Upper lobe of left lung (tissue), 4 donors: ENCODE data around the gene CNFN.

ENCODE experiments used
- CTCF ChIP-seq, 6 experiments: fragments of 450-650 bp in 4 of 6; fragments of 200-600 bp in 2 of 6; sonication (generic) in 2 of 6; IDR thresholded peaks; one replicate each; pipeline ENCODE4 v1.5.1; 2016 to 2019; ENCODE audit warnings: antibody characterized with exemption in 6 of 6
- EP300 ChIP-seq, 4 donors: sonication (generic); formaldehyde crosslinking; IDR thresholded peaks; one replicate each; pipeline ENCODE4 v1.5.1; 2017; ENCODE audit warnings: antibody characterized with exemption in 4 of 4, control low read depth in 2 of 4
- POLR2A ChIP-seq, 4 donors: fragments of 450-650 bp; IDR thresholded peaks; one replicate each; pipeline ENCODE4 v1.5.1; 2016 to 2017; ENCODE audit warnings: antibody characterized with exemption in 4 of 4, mild to moderate bottlenecking in 2 of 4

- TF ChIP-seq CTCF (IDR thresholded peaks at IDR 0.05) = no peak
- TF ChIP-seq EP300 (IDR thresholded peaks at IDR 0.05) = no peak
- no peak for TF ChIP-seq POLR2A (IDR thresholded peaks at IDR 0.05)
Observed at GRCh38 chr19:42361545-42361910, 28.6 kb downstream of the CNFN start.
